PC-9 (cell line): ENCODE data around the gene INPP5A. TPM values are rescaled to one million over a fixed set of nuclear protein-coding genes. Genes with fewer than 3 reads are reported as not detected.

Experiments used
- BruUV-seq: library from RNA; stranded (reverse); fragments of 400-500 nt; replicated peaks from 2 replicates; lab custom pipeline; 2021; lab: Mats Ljungman, UMichigan
- CTCF ChIA-PET: fragments of 300-600 bp; sonication (Branson Sonifier 250); formaldehyde crosslinking; loops from one replicate; lab custom pipeline; 2022; ENCODE audit warnings: antibody characterized with exemption; lab: Charles Lee
- POLR2A ChIA-PET: fragments of 300-600 bp; sonication (Branson Sonifier 250); formaldehyde crosslinking; loops from one replicate; lab custom pipeline; 2022; ENCODE audit warnings: antibody characterized with exemption; ENCODE audit not compliant: unreplicated experiment; lab: Charles Lee
- DNase-seq, 2 experiments: peaks; one replicate each; pipeline versions ENCODE4 v3.0.0 to v3.0.0-alpha.2; 2015 to 2022; ENCODE audit warnings: mixed read lengths in 1 of 2
- H2AFZ ChIP-seq: fragments of 200-600 bp; sonication (generic); 2 replicates; pipeline ENCODE4 v1.8.1; 2017; ENCODE audit warnings: antibody characterized with exemption
- H3F3A ChIP-seq: fragments of 200-600 bp; sonication (generic); 2 replicates; pipeline ENCODE4 v1.8.1; 2017; ENCODE audit warnings: antibody characterized with exemption, mild to moderate bottlenecking, low read depth; ENCODE audit not compliant: insufficient read depth
- H3K27ac ChIP-seq: fragments of 200-600 bp; sonication (generic); 2 replicates; pipeline ENCODE4 v1.6.1; 2016; ENCODE audit warnings: mixed run types
- H3K27me3 ChIP-seq: fragments of 200-600 bp; sonication (generic); 2 replicates; pipeline ENCODE4 v1.6.1; 2016; ENCODE audit warnings: low read depth, mixed run types; ENCODE audit not compliant: insufficient read depth
- H3K36me3 ChIP-seq: fragments of 200-600 bp; sonication (generic); 2 replicates; pipeline ENCODE4 v1.6.1; 2016; ENCODE audit warnings: low read depth, mixed run types
- H3K4me1 ChIP-seq: fragments of 200-600 bp; sonication (generic); replicated peaks from 2 replicates; pipeline ENCODE4 v1.6.1; 2016; ENCODE audit warnings: mixed run types; ENCODE audit not compliant: insufficient read depth
- H3K4me2 ChIP-seq: fragments of 200-600 bp; sonication (generic); 2 replicates; pipeline ENCODE4 v1.6.1; 2017; ENCODE audit warnings: mixed run types
- H3K4me3 ChIP-seq: fragments of 200-600 bp; sonication (generic); 2 replicates; pipeline ENCODE4 v1.6.1; 2016; ENCODE audit warnings: mixed run types
- H3K79me2 ChIP-seq: fragments of 200-600 bp; sonication (generic); 2 replicates; pipeline ENCODE4 v1.6.1; 2017; ENCODE audit warnings: low read depth, mixed run types
- H3K9me2 ChIP-seq: fragments of 200-600 bp; sonication (generic); 2 replicates; pipeline ENCODE4 v1.8.1; 2017; ENCODE audit warnings: mild to moderate bottlenecking; ENCODE audit not compliant: insufficient read depth
- H3K9me3 ChIP-seq: fragments of 200-600 bp; sonication (generic); 2 replicates; pipeline ENCODE4 v1.8.1; 2016; ENCODE audit warnings: low read depth; ENCODE audit not compliant: insufficient read depth
- H4K20me1 ChIP-seq: fragments of 200-600 bp; sonication (generic); 2 replicates; pipeline ENCODE4 v1.8.1; 2017; ENCODE audit not compliant: insufficient read depth
- EZH2 ChIP-seq: fragments of 200-600 bp; sonication (generic); IDR thresholded peaks from 2 replicates; pipeline ENCODE4 v1.8.0; 2017; ENCODE audit warnings: antibody characterized with exemption, low read depth
- intact Hi-C: fragments of 100-400 bp; cut with micrococcal nuclease; formaldehyde crosslinking; loops from one replicate; pipeline ENCODE4 v1.10.0; 2022; ENCODE audit not compliant: unreplicated experiment
- total RNA-seq: library from RNA; stranded (reverse); gene quantifications from 2 replicates; pipeline ENCODE4 v1.2.3, GENCODE V29; 2021
- TF ChIP-seq, protein P1 (sequence below): fragments of 200-600 bp; sonication (generic); conservative IDR thresholded peaks from 2 replicates; pipeline ENCODE4 v1.6.1; 2017; ENCODE audit warnings: mixed run types, antibody characterized with exemption, mild to moderate bottlenecking, moderate library complexity

Gene INPP5A
- total RNA-seq, 1 experiment from 2014 or later, result 18.4 TPM

DNA sequence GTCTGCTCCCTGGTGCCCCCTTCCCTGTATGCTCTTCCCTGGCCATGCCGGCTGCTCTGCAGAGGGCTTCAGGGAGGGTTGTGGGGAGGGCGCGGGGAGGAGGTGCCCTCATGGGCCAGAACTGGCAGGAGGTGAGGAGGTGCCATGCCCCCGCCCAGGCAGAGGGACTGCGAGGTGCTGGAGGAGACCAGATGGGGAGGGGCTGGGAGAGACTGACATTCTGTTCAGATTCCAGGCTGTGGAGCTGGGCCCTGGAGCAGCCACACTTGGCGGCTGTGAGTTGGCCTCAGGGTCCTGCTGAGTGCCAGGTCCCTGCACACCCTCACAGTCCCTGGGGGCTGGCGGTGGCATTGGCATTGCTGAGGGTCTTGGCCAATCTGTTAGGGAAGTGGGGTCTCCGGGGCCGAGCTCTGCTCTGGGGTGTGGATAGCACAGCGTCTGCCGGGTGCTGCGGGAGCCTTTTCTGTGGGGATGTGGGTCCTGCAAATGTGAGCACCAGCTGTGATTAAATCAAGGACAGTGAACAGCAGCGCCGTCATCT lies 25.4 kb downstream of the INPP5A start:
- BruUV-seq, result no TSS peak
- no peak for DNase-seq
- intact Hi-C loops, result no loop called here
- H3K9me2 ChIP-seq, result no peaks in the 10 kb centered on the region
- H3K79me2 ChIP-seq, result no peaks in the 10 kb centered on the region
- ChIA-PET CTCF (no interaction called here), POLR2A (no interaction called here)
- H3K4me3 ChIP-seq, result no peak overlapping the region
- H3K27ac ChIP-seq, result no peak overlapping the region
- H2AFZ ChIP-seq, result no peak overlapping the region
- H3K4me2 ChIP-seq, result no peak overlapping the region
- no peaks in the 10 kb centered on the region for H3F3A ChIP-seq
- no peaks in the 10 kb centered on the region for H3K36me3 ChIP-seq
- H3K9me3 ChIP-seq, result no peaks in the 10 kb centered on the region
- no peaks in the 10 kb centered on the region for H3K27me3 ChIP-seq
- no peaks in the 10 kb centered on the region for H3K4me1 ChIP-seq
- TF ChIP-seq, protein P1, sequence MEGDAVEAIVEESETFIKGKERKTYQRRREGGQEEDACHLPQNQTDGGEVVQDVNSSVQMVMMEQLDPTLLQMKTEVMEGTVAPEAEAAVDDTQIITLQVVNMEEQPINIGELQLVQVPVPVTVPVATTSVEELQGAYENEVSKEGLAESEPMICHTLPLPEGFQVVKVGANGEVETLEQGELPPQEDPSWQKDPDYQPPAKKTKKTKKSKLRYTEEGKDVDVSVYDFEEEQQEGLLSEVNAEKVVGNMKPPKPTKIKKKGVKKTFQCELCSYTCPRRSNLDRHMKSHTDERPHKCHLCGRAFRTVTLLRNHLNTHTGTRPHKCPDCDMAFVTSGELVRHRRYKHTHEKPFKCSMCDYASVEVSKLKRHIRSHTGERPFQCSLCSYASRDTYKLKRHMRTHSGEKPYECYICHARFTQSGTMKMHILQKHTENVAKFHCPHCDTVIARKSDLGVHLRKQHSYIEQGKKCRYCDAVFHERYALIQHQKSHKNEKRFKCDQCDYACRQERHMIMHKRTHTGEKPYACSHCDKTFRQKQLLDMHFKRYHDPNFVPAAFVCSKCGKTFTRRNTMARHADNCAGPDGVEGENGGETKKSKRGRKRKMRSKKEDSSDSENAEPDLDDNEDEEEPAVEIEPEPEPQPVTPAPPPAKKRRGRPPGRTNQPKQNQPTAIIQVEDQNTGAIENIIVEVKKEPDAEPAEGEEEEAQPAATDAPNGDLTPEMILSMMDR, result no peak
- TF ChIP-seq EZH2, result no peak
- H4K20me1 ChIP-seq, result no peaks in the 10 kb centered on the region

DNA sequence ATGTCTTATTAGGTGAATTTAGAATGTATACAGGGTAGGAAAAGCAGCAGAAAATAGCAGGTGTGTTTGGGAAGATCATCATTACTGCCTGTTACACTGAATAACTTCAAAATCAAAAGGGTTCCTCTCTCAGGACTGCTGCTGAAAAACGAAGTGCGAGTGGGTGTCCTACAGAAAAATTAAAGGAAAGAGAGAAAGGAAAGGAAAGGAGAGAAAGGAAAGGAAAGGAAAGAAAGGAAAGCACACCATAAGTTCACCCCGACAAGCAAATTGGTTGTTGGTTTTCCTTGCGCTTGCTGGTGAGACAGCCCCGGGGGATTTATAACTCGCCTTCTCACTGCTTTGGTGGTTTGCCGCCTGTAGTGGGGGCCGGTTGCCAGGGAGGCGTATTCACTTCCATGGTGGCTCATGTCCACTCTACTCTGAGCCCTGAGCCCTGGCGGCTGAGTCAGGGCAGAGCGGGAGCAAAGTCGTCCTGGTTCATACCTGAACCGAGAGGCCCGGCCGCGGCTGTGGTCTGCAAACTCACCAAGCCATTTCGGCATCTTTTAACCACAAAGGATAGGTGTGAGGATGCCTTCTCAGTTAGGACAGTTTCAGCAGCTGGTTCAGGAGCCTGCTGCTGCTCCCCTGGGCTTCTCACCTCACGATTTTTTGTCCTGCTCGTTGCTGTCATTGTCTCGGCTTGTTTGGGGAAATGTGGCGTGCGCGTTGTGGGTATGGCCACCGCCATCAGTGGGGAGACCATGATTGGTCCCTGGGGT lies 26.1 kb downstream of the INPP5A start:
- Histone ChIP-seq H3K36me3 (no peaks in the 10 kb centered on the region), H3K9me2 (no peaks in the 10 kb centered on the region), H3K27ac (no peak overlapping the region), H3K9me3 (no peaks in the 10 kb centered on the region), H3K4me1 (no peaks in the 10 kb centered on the region), H2AFZ (no peak overlapping the region), H4K20me1 (no peaks in the 10 kb centered on the region), H3K27me3 (no peaks in the 10 kb centered on the region), H3K79me2 (no peaks in the 10 kb centered on the region), H3K4me2 (no peak overlapping the region), H3F3A (no peaks in the 10 kb centered on the region), H3K4me3 (no peak overlapping the region)
- POLR2A ChIA-PET, result no interaction called here
- TF ChIP-seq, protein P1, result no peak
- no peak for TF ChIP-seq EZH2
- intact Hi-C loops, result no loop called here
- DNase-seq, result no peak
- CTCF ChIA-PET, result no interaction called here
- BruUV-seq, result no TSS peak

DNA sequence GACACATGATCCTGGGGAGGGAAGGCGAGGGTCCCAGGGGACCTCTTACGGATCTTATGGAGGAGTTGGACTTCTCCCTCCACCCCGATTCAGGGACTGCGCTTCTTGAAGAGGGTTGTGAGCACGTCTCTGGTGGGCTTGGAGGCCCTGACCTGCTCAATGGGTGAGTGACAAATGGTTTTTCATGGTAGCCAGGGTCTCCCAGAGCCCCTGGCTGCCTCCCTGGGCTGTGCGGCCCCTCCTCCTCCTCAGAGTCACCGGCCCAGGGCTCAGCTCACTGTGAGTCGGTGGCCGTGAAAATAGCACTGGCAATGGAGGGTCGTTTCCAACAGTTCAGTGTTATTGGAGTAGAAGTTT lies 26.6 kb downstream of the INPP5A start:
- Histone ChIP-seq H3K9me2 (no peaks in the 10 kb centered on the region), H4K20me1 (no peaks in the 10 kb centered on the region), H2AFZ (no peak overlapping the region), H3K79me2 (no peaks in the 10 kb centered on the region), H3K27ac (no peak overlapping the region), H3K9me3 (no peaks in the 10 kb centered on the region), H3K27me3 (no peaks in the 10 kb centered on the region), H3F3A (no peaks in the 10 kb centered on the region), H3K4me3 (no peak overlapping the region), H3K36me3 (no peaks in the 10 kb centered on the region), H3K4me2 (no peak overlapping the region), H3K4me1 (no peaks in the 10 kb centered on the region)
- ChIA-PET CTCF (no interaction called here), POLR2A (interaction anchor here (0.5 kb wide), 1 partner anchor 25 kb away, joined by 4 read pairs; no protein-coding TSS in a partner anchor)
- intact Hi-C loops, result no loop called here
- TF ChIP-seq EZH2, result no peak
- TF ChIP-seq, protein P1, result no peak
- DNase-seq, result no peak
- BruUV-seq, result no TSS peak
